T-cell (primary cell): ENCODE measurements around the gene WDR70. TPM values are rescaled to one million over a fixed set of nuclear protein-coding genes. Genes with fewer than 3 reads are reported as not detected.
"Not testable (repeated sequence)": the region's sequence is repeated elsewhere in the genome, so short reads cannot be mapped to it uniquely, and the experiment has no call there.

Experiments used
- ATAC-seq, 4 experiments: fragments of 200-7000 bp in 3 of 4; fragments of 150-1000 bp in 1 of 4; cut with Tn5 transposase; replicated peaks in 1 of 4; 1 replicate in 3 of 4; 2 replicates in 1 of 4; pipeline ENCODE4 v1.10.0; 2021; ENCODE audit warnings: moderate library complexity in 3 of 4, mild to moderate bottlenecking in 2 of 4, moderate number of reproducible peaks in 1 of 4
- CTCF ChIA-PET, 2 donors: fragments of 300-600 bp; sonication (Branson Sonifier 250); formaldehyde crosslinking; loops; one replicate each; lab custom pipeline; 2022; ENCODE audit warnings: antibody characterized with exemption in 2 of 2; lab: Charles Lee
- POLR2A ChIA-PET, 2 donors: fragments of 300-600 bp; sonication (Branson Sonifier 250); formaldehyde crosslinking; loops; one replicate each; lab custom pipeline; 2022; ENCODE audit warnings: antibody characterized with exemption in 2 of 2; lab: Charles Lee
- DNase-seq, 35 experiments: peaks; one replicate each; pipeline versions ENCODE4 v3.0.0 to v3.0.0-alpha.2; 2013 to 2023
- H3K27ac ChIP-seq: one replicate; pipeline ENCODE4 v1.5.1; 2013; ENCODE audit warnings: low read length
- H3K27me3 ChIP-seq, 2 experiments: replicated peaks in 1 of 2; 1 replicate in 1 of 2; 2 replicates in 1 of 2; pipeline versions ENCODE4 v1.6.1 to v1.7.0; 2013; ENCODE audit warnings: low read length in 1 of 2, mixed read lengths in 1 of 2; ENCODE audit not compliant: control insufficient read depth in 2 of 2, insufficient read depth in 2 of 2; ENCODE audit errors: extremely low read depth in 1 of 2
- H3K36me3 ChIP-seq, 2 donors: 1 replicate in 1 of 2; 2 replicates in 1 of 2; pipeline versions ENCODE4 v1.6.1 to v1.7.0; 2013; ENCODE audit warnings: low read length in 1 of 2; ENCODE audit not compliant: control insufficient read depth in 2 of 2, insufficient read depth in 1 of 2; ENCODE audit errors: extremely low read depth in 1 of 2
- H3K4me1 ChIP-seq, 2 experiments: 1 replicate in 1 of 2; 2 replicates in 1 of 2; pipeline versions ENCODE4 v1.6.1 to v1.7.0; 2013; ENCODE audit warnings: low read length in 2 of 2, mixed read lengths in 1 of 2; ENCODE audit not compliant: insufficient read depth in 2 of 2, control insufficient read depth in 1 of 2; ENCODE audit errors: extremely low read depth in 1 of 2
- H3K4me3 ChIP-seq, 2 donors: 1 replicate in 1 of 2; 2 replicates in 1 of 2; pipeline versions ENCODE4 v1.5.1 to v1.7.0; 2013; ENCODE audit warnings: mild to moderate bottlenecking in 2 of 2, low read length in 1 of 2, moderate library complexity in 1 of 2; ENCODE audit not compliant: control insufficient read depth in 1 of 2; ENCODE audit errors: extremely low read depth in 1 of 2
- H3K9me3 ChIP-seq: 2 replicates; pipeline ENCODE4 v1.7.0; 2013
- H3K27ac Mint-ChIP-seq, 2 donors: one replicate each; pipeline ENCODE4 v1.8.0; 2020 to 2021; ENCODE audit warnings: mild to moderate bottlenecking in 2 of 2, mixed read lengths in 2 of 2
- H3K27me3 Mint-ChIP-seq, 2 donors: one replicate each; pipeline ENCODE4 v1.8.0; 2021 to 2022; ENCODE audit warnings: mixed read lengths in 2 of 2
- H3K36me3 Mint-ChIP-seq: one replicate; pipeline ENCODE4 v1.8.0; 2021; ENCODE audit warnings: mixed read lengths
- H3K4me1 Mint-ChIP-seq, 3 donors: one replicate each; pipeline ENCODE4 v1.8.0; 2020 to 2022; ENCODE audit warnings: mixed read lengths in 3 of 3, mild to moderate bottlenecking in 1 of 3
- H3K4me3 Mint-ChIP-seq, 3 donors: one replicate each; pipeline ENCODE4 v1.8.0; 2020 to 2022; ENCODE audit warnings: mild to moderate bottlenecking in 3 of 3, mixed read lengths in 3 of 3, moderate library complexity in 3 of 3
- H3K9me3 Mint-ChIP-seq, 3 donors: one replicate each; pipeline ENCODE4 v1.8.0; 2020 to 2022; ENCODE audit warnings: mixed read lengths in 3 of 3
- WGBS: methylation state at CpG from one replicate; pipeline ENCODE4 v1.1.5; 2013; ENCODE audit warnings: missing lambda C conversion rate; ENCODE audit not compliant: insufficient coverage; 5-methylcytosine and 5-hydroxymethylcytosine counted together
- total RNA-seq, 35 experiments: library from RNA in 6 of 35; stranded (reverse) in 6 of 35; fragments of 120-200 nt in 1 of 35; gene quantifications; one replicate each; pipeline versions ENCODE4 v1.2.1 to v1.2.4 and lab custom pipeline; 2013 to 2026

Gene WDR70
- total RNA-seq, 5 donors from 2014 or later (not counting 1 experiment from before 2014, with no cell fraction given): 30.1 to 44.6 (median 37.5) TPM

DNA sequence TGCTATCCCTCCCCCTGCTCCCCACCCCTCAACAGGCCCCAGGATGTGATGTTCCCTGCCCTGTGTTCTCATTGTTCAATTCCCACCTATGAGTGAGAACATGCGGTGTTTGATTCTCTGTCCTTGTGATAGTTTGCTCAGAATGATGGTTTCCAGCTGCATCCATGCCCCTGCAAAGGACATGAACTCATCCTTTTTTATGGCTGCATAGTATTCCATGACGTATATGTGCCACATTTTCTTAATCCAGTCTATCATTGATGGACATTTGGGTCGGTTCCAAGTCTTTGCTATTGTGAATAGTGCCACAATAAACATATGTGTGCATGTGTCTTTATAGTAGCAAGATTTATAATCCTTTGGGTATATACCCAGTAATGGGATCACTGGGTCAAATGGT lies 214.2 kb downstream of the WDR70 start:
- peaks cover 59% of the 10 kb centered on the region for H3K36me3 Mint-ChIP-seq
- H3K4me3 Mint-ChIP-seq, H3K27me3 ChIP-seq, H3K27ac ChIP-seq, H3K36me3 ChIP-seq, H3K4me3 ChIP-seq, H3K9me3 ChIP-seq, H3K4me1 ChIP-seq, ATAC-seq, CTCF ChIA-PET, POLR2A ChIA-PET, H3K4me1 Mint-ChIP-seq, H3K27ac Mint-ChIP-seq, H3K27me3 Mint-ChIP-seq, DNase-seq: not testable (repeated sequence)
- H3K9me3 Mint-ChIP-seq: peaks cover 0 to 27% (median 8%) of the 10 kb centered on the region in 3 donors
- WGBS: 100% methylated on average over 1 of the region's 3 CpGs

DNA sequence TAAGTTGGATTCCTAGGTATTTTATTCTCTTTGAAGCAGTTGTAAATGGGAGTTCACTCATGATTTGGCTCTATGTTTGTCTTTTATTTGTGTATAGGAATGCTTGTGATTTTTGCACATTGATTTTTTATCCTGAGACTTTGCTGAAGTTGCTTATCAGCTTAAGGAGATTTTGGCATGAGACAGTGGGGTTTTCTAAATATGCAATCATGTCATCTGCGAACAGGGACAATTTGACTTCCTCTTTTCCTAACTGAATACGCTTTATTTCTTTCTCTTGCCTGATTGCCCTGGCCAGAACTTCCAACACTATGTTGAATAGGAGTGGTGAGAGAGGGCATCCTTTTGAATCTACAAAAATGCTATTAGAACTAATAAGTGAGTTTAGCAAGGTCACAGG lies 215.7 kb downstream of the WDR70 start:
- H3K27ac Mint-ChIP-seq, DNase-seq, H3K27me3 Mint-ChIP-seq, H3K4me1 ChIP-seq, CTCF ChIA-PET, H3K9me3 ChIP-seq, H3K4me3 Mint-ChIP-seq, POLR2A ChIA-PET, H3K27me3 ChIP-seq, ATAC-seq, H3K4me3 ChIP-seq, H3K27ac ChIP-seq, H3K36me3 ChIP-seq, H3K4me1 Mint-ChIP-seq: not testable (repeated sequence)
- WGBS: no CpG with 5 or more reads among the region's 2 CpGs
- H3K9me3 Mint-ChIP-seq: peaks cover 0 to 35% (median 15%) of the 10 kb centered on the region in 3 donors
- peaks cover 64% of the 10 kb centered on the region for H3K36me3 Mint-ChIP-seq

DNA sequence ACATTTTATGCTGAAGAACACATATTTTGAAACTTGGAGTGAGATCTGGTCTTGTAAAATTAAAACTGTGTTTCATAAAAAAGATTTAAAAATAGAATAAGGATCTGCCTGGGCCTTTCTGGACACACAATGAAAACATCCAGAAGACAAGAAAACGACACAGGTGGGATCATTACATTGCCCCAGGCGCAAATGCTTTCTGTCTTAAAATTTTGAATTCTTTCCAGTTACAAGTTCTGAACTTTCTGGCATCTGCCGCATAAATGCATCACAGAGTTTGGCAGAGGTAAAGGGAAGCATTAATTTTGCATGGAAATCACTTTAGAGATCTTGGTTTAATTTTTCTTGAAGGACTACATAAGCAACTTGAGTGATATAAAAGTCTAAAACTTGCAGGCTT lies 219.6 kb downstream of the WDR70 start:
- peaks cover 50% of the 10 kb centered on the region for H3K36me3 Mint-ChIP-seq
- H3K4me1 ChIP-seq: no peaks in the 10 kb centered on the region
- ChIA-PET CTCF (no interaction called here), POLR2A (no interaction called here)
- H3K4me3 Mint-ChIP-seq: no peak overlapping the region
- ATAC-seq (no peak), DNase-seq (no peak)
- H3K27me3 Mint-ChIP-seq: no peaks in the 10 kb centered on the region
- WGBS: 94% methylated on average over 3 of the region's 3 CpGs
- no peaks in the 10 kb centered on the region for H3K36me3 ChIP-seq
- no peak overlapping the region for H3K27ac ChIP-seq
- no peaks in the 10 kb centered on the region for H3K27me3 ChIP-seq
- H3K4me1 Mint-ChIP-seq: peaks cover 0 to 3% (median 3%) of the 10 kb centered on the region in 3 donors
- H3K9me3 Mint-ChIP-seq: peaks cover 3 to 23% (median 19%) of the 10 kb centered on the region in 3 donors
- no peak overlapping the region for H3K4me3 ChIP-seq
- no peak overlapping the region for H3K27ac Mint-ChIP-seq
- peaks cover 4% of the 10 kb centered on the region for H3K9me3 ChIP-seq

DNA sequence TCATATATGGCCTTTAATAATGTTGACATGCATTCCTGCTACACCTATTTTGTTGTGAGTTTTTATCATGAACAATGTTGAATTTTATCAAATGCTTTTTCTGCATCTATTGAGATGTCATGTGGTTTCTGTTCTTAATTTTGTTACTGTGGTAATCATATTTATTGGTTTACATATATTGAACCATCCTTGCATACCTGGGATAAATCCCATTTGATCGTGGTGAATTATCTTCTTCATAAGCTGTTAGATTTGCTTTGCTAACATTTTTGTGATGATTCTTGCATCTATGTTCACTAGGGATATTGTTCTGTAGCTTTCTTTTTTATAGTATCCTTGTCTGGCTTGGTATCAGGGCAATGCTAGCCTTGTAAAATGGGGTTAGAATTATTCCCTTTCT lies 222.0 kb downstream of the WDR70 start:
- no CpG with 5 or more reads among the region's 1 CpG for WGBS
- peaks cover 50% of the 10 kb centered on the region for H3K36me3 Mint-ChIP-seq
- ChIA-PET POLR2A (no interaction called here), CTCF (no interaction called here)
- Histone ChIP-seq H3K4me3 (no peak overlapping the region), H3K4me1 (no peaks in the 10 kb centered on the region), H3K9me3 (peaks cover 4% of the 10 kb centered on the region), H3K36me3 (no peaks in the 10 kb centered on the region), H3K27ac (no peak overlapping the region), H3K27me3 (no peaks in the 10 kb centered on the region)
- DNase-seq: no peak
- no peak overlapping the region for H3K4me3 Mint-ChIP-seq
- no peak for ATAC-seq
- no peak overlapping the region for H3K27ac Mint-ChIP-seq
- H3K27me3 Mint-ChIP-seq: no peaks in the 10 kb centered on the region
- peaks cover 3 to 23% (median 19%) of the 10 kb centered on the region in 3 donors for H3K9me3 Mint-ChIP-seq
- peaks cover 0 to 3% (median 2%) of the 10 kb centered on the region in 3 donors for H3K4me1 Mint-ChIP-seq

DNA sequence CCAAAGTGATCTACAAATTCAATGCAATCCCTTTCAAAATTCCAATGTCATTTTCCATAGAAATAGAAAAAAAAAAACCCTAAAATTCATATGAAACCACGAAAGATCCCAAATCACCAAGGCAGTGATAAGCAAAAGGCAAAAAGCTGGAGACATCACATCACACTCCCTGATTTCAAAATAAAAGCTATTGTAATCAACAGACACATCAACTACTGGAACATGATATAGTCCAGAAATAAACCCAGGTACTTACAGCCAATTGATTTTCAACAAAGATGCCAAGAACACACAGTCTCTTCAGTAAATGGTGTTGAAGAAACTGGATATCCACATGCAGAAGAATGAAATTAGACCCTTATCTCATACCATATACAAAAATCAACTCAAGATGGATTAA lies 224.0 kb downstream of the WDR70 start:
- DNase-seq (no peak), ATAC-seq (no peak)
- peaks cover 0 to 3% (median 2%) of the 10 kb centered on the region in 3 donors for H3K4me1 Mint-ChIP-seq
- POLR2A ChIA-PET: no interaction called here
- no CpG with 5 or more reads among the region's 1 CpG for WGBS
- CTCF ChIA-PET: no interaction called here
- no peak overlapping the region for H3K4me3 Mint-ChIP-seq
- Histone ChIP-seq H3K4me3 (no peak overlapping the region), H3K36me3 (no peaks in the 10 kb centered on the region), H3K27ac (no peak overlapping the region), H3K27me3 (no peaks in the 10 kb centered on the region), H3K9me3 (peaks cover 4% of the 10 kb centered on the region), H3K4me1 (no peaks in the 10 kb centered on the region)
- H3K27ac Mint-ChIP-seq: no peak overlapping the region
- peaks cover 3 to 21% (median 18%) of the 10 kb centered on the region in 3 donors for H3K9me3 Mint-ChIP-seq
- peaks cover 47% of the 10 kb centered on the region for H3K36me3 Mint-ChIP-seq
- no peaks in the 10 kb centered on the region for H3K27me3 Mint-ChIP-seq

DNA sequence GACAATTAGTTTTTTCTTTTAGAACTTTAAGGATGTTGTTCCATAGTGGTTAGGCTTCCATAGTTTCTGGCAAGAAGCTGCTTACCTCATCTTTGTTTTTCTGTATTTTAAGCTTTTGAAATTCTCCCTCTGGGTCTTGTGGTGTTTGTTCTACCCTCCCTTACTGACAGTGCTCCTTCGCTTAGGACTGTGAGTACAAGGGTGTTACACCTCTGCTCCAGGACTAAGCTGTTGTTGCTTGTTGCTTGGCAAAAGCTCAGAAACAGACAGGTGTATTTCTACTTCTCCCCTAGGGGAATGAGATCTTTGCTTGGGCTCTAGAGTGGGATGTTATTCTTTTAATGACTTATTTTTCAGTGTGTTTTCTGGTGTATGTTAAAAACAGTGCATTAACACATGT lies 225.2 kb downstream of the WDR70 start:
- WGBS: no CpG with 5 or more reads among the region's 1 CpG
- ChIA-PET POLR2A (no interaction called here), CTCF (no interaction called here)
- ATAC-seq: no peak
- H3K4me1 ChIP-seq: no peaks in the 10 kb centered on the region
- peaks cover 48% of the 10 kb centered on the region for H3K36me3 Mint-ChIP-seq
- no peaks in the 10 kb centered on the region for H3K27me3 Mint-ChIP-seq
- no peak overlapping the region for H3K27ac Mint-ChIP-seq
- peaks cover 3 to 13% (median 10%) of the 10 kb centered on the region in 3 donors for H3K9me3 Mint-ChIP-seq
- H3K4me3 ChIP-seq: no peak overlapping the region
- H3K36me3 ChIP-seq: no peaks in the 10 kb centered on the region
- peaks cover 4% of the 10 kb centered on the region for H3K9me3 ChIP-seq
- H3K4me1 Mint-ChIP-seq: peaks cover 0 to 3% (median 2%) of the 10 kb centered on the region in 3 donors
- no peaks in the 10 kb centered on the region for H3K27me3 ChIP-seq
- no peak for DNase-seq
- no peak overlapping the region for H3K4me3 Mint-ChIP-seq
- no peak overlapping the region for H3K27ac ChIP-seq

DNA sequence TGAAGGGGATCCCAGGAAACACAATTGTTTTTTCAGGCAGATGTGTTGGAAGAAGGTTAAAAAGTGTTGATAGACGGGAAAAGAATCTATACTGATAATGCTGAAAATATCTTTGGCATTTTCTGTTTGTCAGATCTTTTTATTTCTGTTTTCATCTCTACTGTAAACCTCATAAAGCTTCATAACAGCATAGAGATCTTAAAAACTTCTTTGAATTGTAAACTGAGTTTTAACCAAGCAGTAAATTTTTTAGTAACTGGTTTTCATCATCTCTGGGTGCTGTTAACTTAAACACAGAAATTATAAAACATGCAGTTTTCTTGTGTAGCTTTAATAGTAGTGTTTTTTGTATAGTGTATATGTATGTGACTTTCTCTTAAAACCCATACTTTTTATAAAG lies 227.0 kb downstream of the WDR70 start:
- Mint-ChIP-seq H3K27ac (no peak overlapping the region), H3K36me3 (peaks cover 53% of the 10 kb centered on the region), H3K4me1 (peaks cover 0 to 3% (median 2%) of the 10 kb centered on the region in 3 donors), H3K27me3 (no peaks in the 10 kb centered on the region), H3K4me3 (no peak overlapping the region), H3K9me3 (peaks cover 3 to 6% (median 5%) of the 10 kb centered on the region in 3 donors)
- POLR2A ChIA-PET: interaction anchor here in 1 of 2 donors (0.6 kb wide), 1 partner anchor 235 kb away, joined by 4 read pairs; the partner anchor contains the start of gene NUP155
- no peaks in the 10 kb centered on the region for H3K27me3 ChIP-seq
- H3K4me1 ChIP-seq: no peaks in the 10 kb centered on the region
- H3K4me3 ChIP-seq: no peak overlapping the region
- CTCF ChIA-PET: no interaction called here
- no peak for DNase-seq
- no CpG with 5 or more reads among the region's 1 CpG for WGBS
- no peak overlapping the region for H3K27ac ChIP-seq
- H3K36me3 ChIP-seq: no peaks in the 10 kb centered on the region
- ATAC-seq: no peak
- H3K9me3 ChIP-seq: peaks cover 1% of the 10 kb centered on the region
